ENCODE results near the gene ZSWIM4. TPM values are rescaled to one million over a fixed set of nuclear protein-coding genes. Genes with fewer than 3 reads are reported as not detected.
A peak's percentile ranks its signal among the peaks of the same experiment; 100 is the strongest.
"Not testable (repeated sequence)": the region's sequence is repeated elsewhere in the genome, so short reads cannot be mapped to it uniquely, and the experiment has no call there.

ZSWIM4 gene
- total RNA-seq, 1 donor from 2014 or later = 13.1 TPM

GRCh38 chr19:13848798-13849676, 53.8 kb downstream of the ZSWIM4 start:
- no peak for DNase-seq (ENCODE audit: low read depth, low spot score)

- DNase-seq (ENCODE audit: low read depth, low spot score) = no peak
Observed at GRCh38 chr19:13849991-13850909, 55.0 kb downstream of the ZSWIM4 start.

GRCh38 chr19:13850910-13851733, 55.9 kb downstream of the ZSWIM4 start:
- DNase-seq (ENCODE audit: low read depth, low spot score) = no peak

- not testable (repeated sequence) for DNase-seq (ENCODE audit: low read depth, low spot score)
Observed at GRCh38 chr19:13851734-13852114, 56.5 kb downstream of the ZSWIM4 start.

GRCh38 chr19:13852171-13852707, 57.0 kb downstream of the ZSWIM4 start:
- DNase-seq (ENCODE audit: low read depth, low spot score) = not testable (repeated sequence)

- DNase-seq (ENCODE audit: low read depth, low spot score) = no peak
Observed at GRCh38 chr19:13856497-13856896, 61.3 kb downstream of the ZSWIM4 start.

- no peak for DNase-seq (ENCODE audit: low read depth, low spot score)
Observed at GRCh38 chr19:13859361-13859880, 64.2 kb downstream of the ZSWIM4 start.

GRCh38 chr19:13860679-13861391, 65.6 kb downstream of the ZSWIM4 start:
- no peak for DNase-seq (ENCODE audit: low read depth, low spot score)

GRCh38 chr19:13861392-13861713, 66.1 kb downstream of the ZSWIM4 start:
- DNase-seq (ENCODE audit: low read depth, low spot score) = no peak

- DNase-seq (ENCODE audit: low read depth, low spot score) = peak; percentile 63
Observed at GRCh38 chr19:13861714-13862531, 66.7 kb downstream of the ZSWIM4 start.

- DNase-seq (ENCODE audit: low read depth, low spot score) = no peak
Observed at GRCh38 chr19:13864046-13864666, 68.9 kb downstream of the ZSWIM4 start.

GRCh38 chr19:13864667-13865570, 69.7 kb downstream of the ZSWIM4 start:
- DNase-seq (ENCODE audit: low read depth, low spot score) = no peak

GRCh38 chr19:13865571-13866462, 70.6 kb downstream of the ZSWIM4 start:
- DNase-seq (ENCODE audit: low read depth, low spot score) = no peak

- no peak for DNase-seq (ENCODE audit: low read depth, low spot score)
Observed at GRCh38 chr19:13866463-13867046, 71.3 kb downstream of the ZSWIM4 start.

GRCh38 chr19:13868663-13869062, 73.4 kb downstream of the ZSWIM4 start:
- DNase-seq (ENCODE audit: low read depth, low spot score) = no peak

GRCh38 chr19:13869281-13869680, 74.0 kb downstream of the ZSWIM4 start:
- DNase-seq (ENCODE audit: low read depth, low spot score) = no peak

All from pulmonary artery endothelial cell (primary cell).